ENCODE measurements around the gene NAMPT. TPM values are rescaled to one million over a fixed set of nuclear protein-coding genes. Genes with fewer than 3 reads are reported as not detected.

Gene NAMPT
- total RNA-seq, 1 experiment from 2014 or later: 80.8 TPM

DNA sequence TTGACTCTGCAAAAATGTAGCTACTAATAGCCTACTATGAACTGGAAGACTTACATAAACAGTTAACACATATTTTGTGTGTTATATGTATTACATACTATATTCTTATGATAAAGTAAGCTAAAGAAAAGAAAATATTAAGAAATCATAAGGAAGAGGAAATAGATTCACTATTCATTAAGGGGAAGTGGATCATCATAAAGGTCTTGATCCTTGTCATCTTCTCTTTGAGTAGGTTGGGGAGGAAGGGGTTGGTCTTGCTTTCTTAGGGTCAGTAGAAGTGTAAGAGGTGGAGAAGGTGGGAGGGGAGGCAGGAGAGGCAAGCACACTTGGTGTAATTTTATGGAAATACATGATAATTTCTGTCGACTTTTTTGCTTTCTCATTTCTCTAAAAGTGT is 81.3 kb downstream of the NAMPT start:
- Histone ChIP-seq H3K9me3 (ENCODE audit: control insufficient read depth, insufficient read depth, low read depth, low read length) (no peaks in the 10 kb centered on the region), H3K4me1 (ENCODE audit: control insufficient read depth, insufficient read depth, low read length) (peaks cover 3% of the 10 kb centered on the region; the same call in 1 of the 2 replicates), H3K4me3 (ENCODE audit: low read depth in 2 of 2, low read length in 2 of 2) (no peak overlapping the region), H3K36me3 (ENCODE audit: control insufficient read depth, insufficient read depth, low read length) (no peaks in the 10 kb centered on the region), H3K27me3 (ENCODE audit: control insufficient read depth, insufficient read depth, low read length) (no peaks in the 10 kb centered on the region), H3K27ac (ENCODE audit: low read length) (no peak overlapping the region)
- DNase-seq (ENCODE audit: low read depth, low spot score) (no peak), ATAC-seq (no peak)
- intact Hi-C loops (cut with micrococcal nuclease; ENCODE audit: unreplicated experiment) (no loop called here), in situ Hi-C loops (cut with HindIII; ENCODE audit: low pct_unique_long_range_greater_than_20kb, low sequenced_read_pairs) (no loop called here)
- no TSS peak for BruUV-seq (replicated peaks)
- TF ChIP-seq POLR2AphosphoS5 (IDR thresholded peaks at IDR 0.05; ENCODE audit: low read depth, low read length) (no peak), SIN3A (IDR thresholded peaks at IDR 0.05; ENCODE audit: borderline replicate concordance, insufficient read depth, low read depth, low read length) (no peak), TCF7L2 (IDR thresholded peaks at IDR 0.05; ENCODE audit: low read depth, low read length) (no peak)
- TF ChIP-seq, protein P1, sequence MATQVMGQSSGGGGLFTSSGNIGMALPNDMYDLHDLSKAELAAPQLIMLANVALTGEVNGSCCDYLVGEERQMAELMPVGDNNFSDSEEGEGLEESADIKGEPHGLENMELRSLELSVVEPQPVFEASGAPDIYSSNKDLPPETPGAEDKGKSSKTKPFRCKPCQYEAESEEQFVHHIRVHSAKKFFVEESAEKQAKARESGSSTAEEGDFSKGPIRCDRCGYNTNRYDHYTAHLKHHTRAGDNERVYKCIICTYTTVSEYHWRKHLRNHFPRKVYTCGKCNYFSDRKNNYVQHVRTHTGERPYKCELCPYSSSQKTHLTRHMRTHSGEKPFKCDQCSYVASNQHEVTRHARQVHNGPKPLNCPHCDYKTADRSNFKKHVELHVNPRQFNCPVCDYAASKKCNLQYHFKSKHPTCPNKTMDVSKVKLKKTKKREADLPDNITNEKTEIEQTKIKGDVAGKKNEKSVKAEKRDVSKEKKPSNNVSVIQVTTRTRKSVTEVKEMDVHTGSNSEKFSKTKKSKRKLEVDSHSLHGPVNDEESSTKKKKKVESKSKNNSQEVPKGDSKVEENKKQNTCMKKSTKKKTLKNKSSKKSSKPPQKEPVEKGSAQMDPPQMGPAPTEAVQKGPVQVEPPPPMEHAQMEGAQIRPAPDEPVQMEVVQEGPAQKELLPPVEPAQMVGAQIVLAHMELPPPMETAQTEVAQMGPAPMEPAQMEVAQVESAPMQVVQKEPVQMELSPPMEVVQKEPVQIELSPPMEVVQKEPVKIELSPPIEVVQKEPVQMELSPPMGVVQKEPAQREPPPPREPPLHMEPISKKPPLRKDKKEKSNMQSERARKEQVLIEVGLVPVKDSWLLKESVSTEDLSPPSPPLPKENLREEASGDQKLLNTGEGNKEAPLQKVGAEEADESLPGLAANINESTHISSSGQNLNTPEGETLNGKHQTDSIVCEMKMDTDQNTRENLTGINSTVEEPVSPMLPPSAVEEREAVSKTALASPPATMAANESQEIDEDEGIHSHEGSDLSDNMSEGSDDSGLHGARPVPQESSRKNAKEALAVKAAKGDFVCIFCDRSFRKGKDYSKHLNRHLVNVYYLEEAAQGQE (IDR thresholded peaks at IDR 0.05; ENCODE audit: insufficient read depth in 1 of 2, low read depth in 2 of 2, low read length in 1 of 2): no peak
- TF ChIP-seq, protein P2, sequence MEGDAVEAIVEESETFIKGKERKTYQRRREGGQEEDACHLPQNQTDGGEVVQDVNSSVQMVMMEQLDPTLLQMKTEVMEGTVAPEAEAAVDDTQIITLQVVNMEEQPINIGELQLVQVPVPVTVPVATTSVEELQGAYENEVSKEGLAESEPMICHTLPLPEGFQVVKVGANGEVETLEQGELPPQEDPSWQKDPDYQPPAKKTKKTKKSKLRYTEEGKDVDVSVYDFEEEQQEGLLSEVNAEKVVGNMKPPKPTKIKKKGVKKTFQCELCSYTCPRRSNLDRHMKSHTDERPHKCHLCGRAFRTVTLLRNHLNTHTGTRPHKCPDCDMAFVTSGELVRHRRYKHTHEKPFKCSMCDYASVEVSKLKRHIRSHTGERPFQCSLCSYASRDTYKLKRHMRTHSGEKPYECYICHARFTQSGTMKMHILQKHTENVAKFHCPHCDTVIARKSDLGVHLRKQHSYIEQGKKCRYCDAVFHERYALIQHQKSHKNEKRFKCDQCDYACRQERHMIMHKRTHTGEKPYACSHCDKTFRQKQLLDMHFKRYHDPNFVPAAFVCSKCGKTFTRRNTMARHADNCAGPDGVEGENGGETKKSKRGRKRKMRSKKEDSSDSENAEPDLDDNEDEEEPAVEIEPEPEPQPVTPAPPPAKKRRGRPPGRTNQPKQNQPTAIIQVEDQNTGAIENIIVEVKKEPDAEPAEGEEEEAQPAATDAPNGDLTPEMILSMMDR (IDR thresholded peaks at IDR 0.05): no peak
- CTCF ChIA-PET: no interaction called here
- POLR2A ChIA-PET: interaction anchor here (0.7 kb wide), 1 partner anchor 493 kb away, joined by 3 read pairs; no protein-coding TSS in a partner anchor

DNA sequence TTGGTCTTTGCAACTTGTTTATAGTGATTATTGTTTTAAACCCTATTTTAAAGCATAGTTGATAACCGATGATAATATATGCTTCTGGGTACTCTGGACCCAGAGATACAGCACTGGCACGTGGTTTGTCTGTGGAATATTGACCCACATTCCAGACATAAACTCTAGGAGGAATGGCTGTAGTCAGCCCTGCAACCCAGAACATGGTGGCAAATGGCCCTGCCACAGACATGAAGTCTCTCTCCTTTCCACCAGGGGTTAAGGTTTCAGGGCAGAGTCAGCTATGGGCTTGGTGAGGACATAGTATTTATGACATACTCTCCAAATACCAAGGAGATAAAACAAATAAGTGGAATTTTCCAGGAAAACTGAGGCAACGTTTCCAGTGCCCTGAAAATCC is 83.6 kb downstream of the NAMPT start:
- CTCF ChIA-PET: no interaction called here
- intact Hi-C loops (cut with micrococcal nuclease; ENCODE audit: unreplicated experiment) (no loop called here), in situ Hi-C loops (cut with HindIII; ENCODE audit: low pct_unique_long_range_greater_than_20kb, low sequenced_read_pairs) (no loop called here)
- DNase-seq (ENCODE audit: low read depth, low spot score) (no peak), ATAC-seq (no peak)
- POLR2A ChIA-PET: no interaction called here
- H3K4me1 ChIP-seq (ENCODE audit: control insufficient read depth, insufficient read depth, low read length): peaks cover 3% of the 10 kb centered on the region; the same call in 1 of the 2 replicates
- H3K27me3 ChIP-seq (ENCODE audit: control insufficient read depth, insufficient read depth, low read length): no peaks in the 10 kb centered on the region
- no peak for TF ChIP-seq SIN3A (IDR thresholded peaks at IDR 0.05; ENCODE audit: borderline replicate concordance, insufficient read depth, low read depth, low read length)
- H3K9me3 ChIP-seq (ENCODE audit: control insufficient read depth, insufficient read depth, low read depth, low read length): no peaks in the 10 kb centered on the region
- H3K4me3 ChIP-seq (ENCODE audit: low read depth in 2 of 2, low read length in 2 of 2): no peak overlapping the region
- no TSS peak for BruUV-seq (replicated peaks)
- no peak overlapping the region for H3K27ac ChIP-seq (ENCODE audit: low read length)
- H3K36me3 ChIP-seq (ENCODE audit: control insufficient read depth, insufficient read depth, low read length): no peaks in the 10 kb centered on the region

DNA sequence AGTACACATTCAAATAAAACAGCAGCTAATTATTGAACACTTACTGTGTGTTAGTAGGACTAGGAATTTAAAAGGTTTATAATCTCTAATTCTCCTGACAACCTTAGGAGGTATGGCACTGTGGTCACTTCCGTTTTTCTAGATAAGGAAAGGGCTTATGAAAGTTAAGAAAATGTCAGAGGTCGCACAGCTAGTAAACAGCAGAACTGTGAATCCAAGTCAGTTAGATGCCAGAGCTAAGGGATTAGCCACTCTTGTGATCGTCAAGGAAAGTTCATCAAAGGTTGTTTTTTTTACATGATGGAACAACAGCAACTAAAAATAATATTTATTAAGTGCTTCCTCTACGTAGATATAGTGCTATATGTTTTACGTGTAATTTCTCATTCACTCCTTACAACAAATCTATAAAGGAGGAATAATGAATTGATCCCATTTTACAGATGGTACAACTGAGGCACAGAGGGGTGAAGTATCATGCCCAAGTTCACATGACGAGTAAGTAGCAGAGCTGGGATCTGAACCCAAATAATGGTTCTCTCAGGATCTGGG is 84.9 kb downstream of the NAMPT start:
- TF ChIP-seq, protein P2 (IDR thresholded peaks at IDR 0.05): no peak
- TF ChIP-seq, protein P1 (IDR thresholded peaks at IDR 0.05; ENCODE audit: insufficient read depth in 1 of 2, low read depth in 2 of 2, low read length in 1 of 2): no peak
- TF ChIP-seq POLR2AphosphoS5 (IDR thresholded peaks at IDR 0.05; ENCODE audit: low read depth, low read length) (no peak), SIN3A (IDR thresholded peaks at IDR 0.05; ENCODE audit: borderline replicate concordance, insufficient read depth, low read depth, low read length) (no peak), TCF7L2 (IDR thresholded peaks at IDR 0.05; ENCODE audit: low read depth, low read length) (no peak)
- Histone ChIP-seq H3K27ac (ENCODE audit: low read length) (no peak overlapping the region; the same call in 1 of the 2 replicates), H3K9me3 (ENCODE audit: control insufficient read depth, insufficient read depth, low read depth, low read length) (no peaks in the 10 kb centered on the region), H3K4me3 (ENCODE audit: low read depth in 2 of 2, low read length in 2 of 2) (no peak overlapping the region), H3K36me3 (ENCODE audit: control insufficient read depth, insufficient read depth, low read length) (no peaks in the 10 kb centered on the region), H3K27me3 (ENCODE audit: control insufficient read depth, insufficient read depth, low read length) (no peaks in the 10 kb centered on the region), H3K4me1 (ENCODE audit: control insufficient read depth, insufficient read depth, low read length) (no peaks in the 10 kb centered on the region)
- ATAC-seq (no peak), DNase-seq (ENCODE audit: low read depth, low spot score) (no peak)
- POLR2A ChIA-PET: no interaction called here
- in situ Hi-C loops (cut with HindIII; ENCODE audit: low pct_unique_long_range_greater_than_20kb, low sequenced_read_pairs) (no loop called here), intact Hi-C loops (cut with micrococcal nuclease; ENCODE audit: unreplicated experiment) (no loop called here)
- no TSS peak for BruUV-seq (replicated peaks)
- CTCF ChIA-PET: no interaction called here
